Neural cell (in vitro differentiated cells): ENCODE measurements around the gene HES6.

Experiments used
- EP300 ChIP-seq: fragments of 450-650 bp; conservative IDR thresholded peaks from 2 replicates; pipeline ENCODE4 v1.6.1; 2014; ENCODE audit warnings: antibody characterized with exemption, mild to moderate bottlenecking, moderate library complexity; ENCODE audit not compliant: poor library complexity, severe bottlenecking
- EZH2 ChIP-seq: fragments of 200-600, 300-800 bp; shearing (Covaris generic), sonication (generic); IDR thresholded peaks from 2 replicates; pipeline ENCODE4 v1.6.1; 2014; ENCODE audit warnings: antibody characterized with exemption, low read length, borderline replicate concordance, mild to moderate bottlenecking; ENCODE audit not compliant: insufficient read depth, poor library complexity, severe bottlenecking
- MXI1 ChIP-seq: fragments of 450-650 bp; conservative IDR thresholded peaks from 2 replicates; pipeline ENCODE4 v1.6.1; 2014; ENCODE audit warnings: antibody characterized with exemption, mild to moderate bottlenecking; ENCODE audit not compliant: poor library complexity, severe bottlenecking
- POLR2AphosphoS5 ChIP-seq: IDR thresholded peaks from 2 replicates; pipeline ENCODE4 v1.6.1; 2012
- RAD21 ChIP-seq: fragments of 450-650 bp; conservative IDR thresholded peaks from 2 replicates; pipeline ENCODE4 v1.6.1; 2014; ENCODE audit warnings: antibody characterized with exemption, mild to moderate bottlenecking, moderate library complexity
- TAF1 ChIP-seq: IDR thresholded peaks from 2 replicates; pipeline ENCODE4 v1.6.1; 2012; ENCODE audit warnings: low read depth
- TF ChIP-seq, protein P1 (sequence below): fragments of 450-650 bp; IDR thresholded peaks from 2 replicates; pipeline ENCODE4 v1.5.1; 2014; ENCODE audit warnings: antibody characterized with exemption, mild to moderate bottlenecking, moderate library complexity; ENCODE audit not compliant: poor library complexity, severe bottlenecking
- TF ChIP-seq, protein P2 (sequence below): IDR thresholded peaks from 2 replicates; pipeline ENCODE4 v1.6.1; 2012; ENCODE audit warnings: borderline replicate concordance

DNA sequence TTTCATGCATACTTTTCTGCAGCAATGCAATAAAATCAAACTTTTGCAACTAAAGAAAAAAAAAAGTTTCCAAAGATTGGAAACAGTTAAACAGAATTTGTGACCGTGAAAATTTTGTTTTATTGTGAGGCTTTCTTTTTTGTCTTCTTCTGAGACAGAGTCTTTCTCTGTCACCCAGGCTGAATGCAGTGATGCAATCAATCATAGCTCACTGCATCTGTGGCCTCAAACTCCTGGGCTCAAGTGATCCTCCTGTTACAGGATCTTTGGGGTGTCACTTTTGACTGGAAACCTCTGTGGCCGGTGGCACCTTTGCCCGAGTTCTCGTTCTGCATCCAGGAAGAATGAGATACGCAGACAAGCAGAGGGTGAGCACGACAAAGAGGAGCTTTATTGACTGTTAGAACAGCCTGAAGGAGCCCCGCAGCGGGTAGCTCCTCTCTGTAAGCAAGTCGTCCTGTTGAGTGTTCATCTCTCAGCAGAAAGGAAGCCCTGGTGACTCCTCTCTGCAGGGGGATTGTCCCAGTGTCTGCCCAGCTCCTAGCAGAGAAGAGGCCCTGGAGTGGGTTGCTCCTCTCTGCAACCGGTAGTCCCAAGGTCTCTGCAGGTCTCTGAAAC, 19.5 kb downstream of the HES6 start:
- TF ChIP-seq, protein P1, sequence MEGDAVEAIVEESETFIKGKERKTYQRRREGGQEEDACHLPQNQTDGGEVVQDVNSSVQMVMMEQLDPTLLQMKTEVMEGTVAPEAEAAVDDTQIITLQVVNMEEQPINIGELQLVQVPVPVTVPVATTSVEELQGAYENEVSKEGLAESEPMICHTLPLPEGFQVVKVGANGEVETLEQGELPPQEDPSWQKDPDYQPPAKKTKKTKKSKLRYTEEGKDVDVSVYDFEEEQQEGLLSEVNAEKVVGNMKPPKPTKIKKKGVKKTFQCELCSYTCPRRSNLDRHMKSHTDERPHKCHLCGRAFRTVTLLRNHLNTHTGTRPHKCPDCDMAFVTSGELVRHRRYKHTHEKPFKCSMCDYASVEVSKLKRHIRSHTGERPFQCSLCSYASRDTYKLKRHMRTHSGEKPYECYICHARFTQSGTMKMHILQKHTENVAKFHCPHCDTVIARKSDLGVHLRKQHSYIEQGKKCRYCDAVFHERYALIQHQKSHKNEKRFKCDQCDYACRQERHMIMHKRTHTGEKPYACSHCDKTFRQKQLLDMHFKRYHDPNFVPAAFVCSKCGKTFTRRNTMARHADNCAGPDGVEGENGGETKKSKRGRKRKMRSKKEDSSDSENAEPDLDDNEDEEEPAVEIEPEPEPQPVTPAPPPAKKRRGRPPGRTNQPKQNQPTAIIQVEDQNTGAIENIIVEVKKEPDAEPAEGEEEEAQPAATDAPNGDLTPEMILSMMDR: no peak
- TF ChIP-seq, protein P2, sequence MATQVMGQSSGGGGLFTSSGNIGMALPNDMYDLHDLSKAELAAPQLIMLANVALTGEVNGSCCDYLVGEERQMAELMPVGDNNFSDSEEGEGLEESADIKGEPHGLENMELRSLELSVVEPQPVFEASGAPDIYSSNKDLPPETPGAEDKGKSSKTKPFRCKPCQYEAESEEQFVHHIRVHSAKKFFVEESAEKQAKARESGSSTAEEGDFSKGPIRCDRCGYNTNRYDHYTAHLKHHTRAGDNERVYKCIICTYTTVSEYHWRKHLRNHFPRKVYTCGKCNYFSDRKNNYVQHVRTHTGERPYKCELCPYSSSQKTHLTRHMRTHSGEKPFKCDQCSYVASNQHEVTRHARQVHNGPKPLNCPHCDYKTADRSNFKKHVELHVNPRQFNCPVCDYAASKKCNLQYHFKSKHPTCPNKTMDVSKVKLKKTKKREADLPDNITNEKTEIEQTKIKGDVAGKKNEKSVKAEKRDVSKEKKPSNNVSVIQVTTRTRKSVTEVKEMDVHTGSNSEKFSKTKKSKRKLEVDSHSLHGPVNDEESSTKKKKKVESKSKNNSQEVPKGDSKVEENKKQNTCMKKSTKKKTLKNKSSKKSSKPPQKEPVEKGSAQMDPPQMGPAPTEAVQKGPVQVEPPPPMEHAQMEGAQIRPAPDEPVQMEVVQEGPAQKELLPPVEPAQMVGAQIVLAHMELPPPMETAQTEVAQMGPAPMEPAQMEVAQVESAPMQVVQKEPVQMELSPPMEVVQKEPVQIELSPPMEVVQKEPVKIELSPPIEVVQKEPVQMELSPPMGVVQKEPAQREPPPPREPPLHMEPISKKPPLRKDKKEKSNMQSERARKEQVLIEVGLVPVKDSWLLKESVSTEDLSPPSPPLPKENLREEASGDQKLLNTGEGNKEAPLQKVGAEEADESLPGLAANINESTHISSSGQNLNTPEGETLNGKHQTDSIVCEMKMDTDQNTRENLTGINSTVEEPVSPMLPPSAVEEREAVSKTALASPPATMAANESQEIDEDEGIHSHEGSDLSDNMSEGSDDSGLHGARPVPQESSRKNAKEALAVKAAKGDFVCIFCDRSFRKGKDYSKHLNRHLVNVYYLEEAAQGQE: no peak
- TF ChIP-seq EP300 (no peak), EZH2 (no peak), RAD21 (no peak), MXI1 (no peak), TAF1 (no peak), POLR2AphosphoS5 (no peak)
